Gastrocnemius medialis (tissue), 4 donors: ENCODE results near the gene CPSF3.

Experiments
- CTCF ChIP-seq, 5 experiments: fragments of 450-650 bp in 3 of 5; fragments of 200-600 bp in 2 of 5; sonication (generic) in 2 of 5; IDR thresholded peaks in 4 of 5; conservative IDR thresholded peaks in 1 of 5; 1 replicate in 4 of 5; 2 replicates in 1 of 5; pipeline ENCODE4 v1.5.1; 2016 to 2019; ENCODE audit warnings: antibody characterized with exemption in 5 of 5, mild to moderate bottlenecking in 3 of 5, moderate library complexity in 3 of 5
- POLR2A ChIP-seq, 2 donors: fragments of 450-650 bp; IDR thresholded peaks; one replicate each; pipeline ENCODE4 v1.6.1; 2017; ENCODE audit warnings: antibody characterized with exemption in 2 of 2, mild to moderate bottlenecking in 2 of 2, moderate library complexity in 2 of 2

- TF ChIP-seq CTCF (IDR thresholded peaks at IDR 0.05 in 4 of 5, conservative IDR thresholded peaks at IDR 0.05 in 1 of 5) (no peak), POLR2A (IDR thresholded peaks at IDR 0.05) (no peak)
These were observed 5.6 kb downstream of the CPSF3 start for GRCh38 chr2:9428965-9429577.
